Neural progenitor cell (in vitro differentiated cells): ENCODE data around the gene ZFHX3. TPM values are rescaled to one million over a fixed set of nuclear protein-coding genes. Genes with fewer than 3 reads are reported as not detected.

Experiments
- DNase-seq: peaks from one replicate; pipeline ENCODE4 v3.0.0-alpha.2; 2016; ENCODE audit warnings: low spot score
- H2AFZ ChIP-seq: fragments of 200-600 bp; sonication (generic); replicated peaks from 2 replicates; pipeline ENCODE4 v1.6.1; 2016; ENCODE audit warnings: antibody characterized with exemption
- H3F3A ChIP-seq: fragments of 200-600 bp; sonication (generic); 2 replicates; pipeline ENCODE4 v1.6.1; 2016; ENCODE audit warnings: antibody characterized with exemption, low read depth
- H3K27ac ChIP-seq: fragments of 200-600 bp; sonication (generic); 2 replicates; pipeline ENCODE4 v1.5.1; 2016; ENCODE audit warnings: mild to moderate bottlenecking
- H3K27me3 ChIP-seq: fragments of 200-600 bp; sonication (generic); 2 replicates; pipeline ENCODE4 v1.6.1; 2016; ENCODE audit warnings: mild to moderate bottlenecking, moderate library complexity
- H3K36me3 ChIP-seq: fragments of 200-600 bp; sonication (generic); 2 replicates; pipeline ENCODE4 v1.5.1; 2016
- H3K4me1 ChIP-seq: fragments of 200-600 bp; sonication (generic); 2 replicates; pipeline ENCODE4 v1.6.1; 2016; ENCODE audit warnings: mixed run types
- H3K4me2 ChIP-seq: fragments of 200-600 bp; sonication (generic); 2 replicates; pipeline ENCODE4 v1.6.1; 2016
- H3K4me3 ChIP-seq: fragments of 200-600 bp; sonication (generic); 2 replicates; pipeline ENCODE4 v1.5.1; 2016
- H3K79me2 ChIP-seq: fragments of 200-600 bp; sonication (generic); 2 replicates; pipeline ENCODE4 v1.6.1; 2016; ENCODE audit warnings: low read depth
- H3K9ac ChIP-seq: fragments of 200-600 bp; sonication (generic); 2 replicates; pipeline ENCODE4 v1.6.1; 2016
- H3K9me3 ChIP-seq: fragments of 200-600 bp; sonication (generic); 2 replicates; pipeline ENCODE4 v1.5.1; 2016; ENCODE audit warnings: low read depth
- H4K20me1 ChIP-seq: fragments of 200-600 bp; sonication (generic); 2 replicates; pipeline ENCODE4 v1.6.1; 2016; ENCODE audit warnings: low read depth
- H3K27ac Mint-ChIP-seq: 3 replicates; pipeline ENCODE4 v1.8.0; 2021; ENCODE audit warnings: mixed read lengths
- H3K27me3 Mint-ChIP-seq: 2 replicates; pipeline ENCODE4 v1.8.0; 2022; ENCODE audit warnings: low read depth, mild to moderate bottlenecking, inconsistent platforms, moderate library complexity, mixed read lengths; ENCODE audit not compliant: insufficient read depth
- H3K36me3 Mint-ChIP-seq: 3 replicates; pipeline ENCODE4 v1.8.0; 2021; ENCODE audit warnings: mixed read lengths
- H3K4me1 Mint-ChIP-seq: 3 replicates; pipeline ENCODE4 v1.8.0; 2021; ENCODE audit warnings: mixed read lengths
- H3K4me3 Mint-ChIP-seq: 3 replicates; pipeline ENCODE4 v1.8.0; 2021; ENCODE audit warnings: mild to moderate bottlenecking, moderate library complexity, mixed read lengths
- H3K9me3 Mint-ChIP-seq: 3 replicates; pipeline ENCODE4 v1.8.0; 2020; ENCODE audit warnings: mixed read lengths
- EZH2 ChIP-seq: fragments of 200-600 bp; sonication (generic); IDR thresholded peaks from 2 replicates; pipeline ENCODE4 v1.6.1; 2017; ENCODE audit warnings: antibody characterized with exemption, mild to moderate bottlenecking, moderate library complexity
- EZH2phosphoT487 ChIP-seq: fragments of 200-600 bp; sonication (generic); IDR thresholded peaks from 2 replicates; pipeline ENCODE4 v1.6.1; 2017; ENCODE audit warnings: antibody characterized with exemption
- total RNA-seq: library from RNA; depleted of rRNA; stranded (reverse); fragments of >200 nt; gene quantifications from 2 replicates; pipeline ENCODE4 v1.2.3, GENCODE V29; 2015; ENCODE audit warnings: low replicate concordance
- TF ChIP-seq, protein P1 (sequence below): fragments of 200-600 bp; sonication (generic); IDR thresholded peaks from 2 replicates; pipeline ENCODE4 v1.5.1; 2017; ENCODE audit warnings: antibody characterized with exemption, mild to moderate bottlenecking

ZFHX3 gene
- total RNA-seq, 1 donor from 2014 or later, result 2.4 TPM

DNA sequence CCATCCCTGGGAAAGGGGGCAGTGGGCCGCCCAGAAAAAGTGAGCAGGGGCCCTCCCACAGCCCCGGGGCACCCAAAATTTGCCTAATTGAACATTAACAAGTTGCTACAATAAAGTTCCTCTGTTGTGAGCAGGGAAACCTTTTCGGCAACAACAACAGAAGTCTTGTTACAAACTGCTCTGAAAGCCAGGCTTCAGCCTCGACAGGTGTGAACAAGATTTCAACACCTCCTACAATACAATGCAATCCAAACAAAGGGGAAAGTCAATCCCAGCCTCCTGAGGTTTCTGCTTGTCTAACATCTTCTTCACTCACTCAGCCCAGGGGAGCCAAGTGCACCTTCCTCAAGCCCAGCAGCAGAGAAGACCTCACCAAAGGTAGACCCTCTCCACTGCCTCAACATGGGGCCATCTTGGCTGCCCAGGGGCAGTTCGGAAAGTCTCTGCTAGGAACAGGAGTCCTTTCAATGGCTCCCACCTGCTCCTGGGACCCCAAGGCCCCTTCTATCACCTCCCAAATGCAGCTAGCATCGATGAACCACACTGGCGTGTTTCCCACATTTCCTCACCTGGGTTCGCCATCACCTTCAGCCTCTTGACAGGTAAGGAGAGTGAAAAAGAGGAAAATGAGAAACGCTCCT is 19.1 kb downstream of the ZFHX3 start:
- Histone ChIP-seq H3K9me3 (no peaks in the 10 kb centered on the region), H3K36me3 (no peaks in the 10 kb centered on the region), H3K79me2 (no peaks in the 10 kb centered on the region), H3K4me2 (no peak overlapping the region), H3F3A (peaks cover 31% of the 10 kb centered on the region), H3K27ac (no peak overlapping the region), H3K9ac (no peak overlapping the region), H4K20me1 (peaks cover 77% of the 10 kb centered on the region), H2AFZ (no peak overlapping the region), H3K27me3 (peaks cover 91% of the 10 kb centered on the region), H3K4me3 (no peak overlapping the region), H3K4me1 (peaks cover 30% of the 10 kb centered on the region)
- H3K9me3 Mint-ChIP-seq, result no peaks in the 10 kb centered on the region
- peaks cover 4% of the 10 kb centered on the region for H3K36me3 Mint-ChIP-seq
- no peak overlapping the region for H3K4me3 Mint-ChIP-seq
- no peak for TF ChIP-seq EZH2
- TF ChIP-seq, protein P1, sequence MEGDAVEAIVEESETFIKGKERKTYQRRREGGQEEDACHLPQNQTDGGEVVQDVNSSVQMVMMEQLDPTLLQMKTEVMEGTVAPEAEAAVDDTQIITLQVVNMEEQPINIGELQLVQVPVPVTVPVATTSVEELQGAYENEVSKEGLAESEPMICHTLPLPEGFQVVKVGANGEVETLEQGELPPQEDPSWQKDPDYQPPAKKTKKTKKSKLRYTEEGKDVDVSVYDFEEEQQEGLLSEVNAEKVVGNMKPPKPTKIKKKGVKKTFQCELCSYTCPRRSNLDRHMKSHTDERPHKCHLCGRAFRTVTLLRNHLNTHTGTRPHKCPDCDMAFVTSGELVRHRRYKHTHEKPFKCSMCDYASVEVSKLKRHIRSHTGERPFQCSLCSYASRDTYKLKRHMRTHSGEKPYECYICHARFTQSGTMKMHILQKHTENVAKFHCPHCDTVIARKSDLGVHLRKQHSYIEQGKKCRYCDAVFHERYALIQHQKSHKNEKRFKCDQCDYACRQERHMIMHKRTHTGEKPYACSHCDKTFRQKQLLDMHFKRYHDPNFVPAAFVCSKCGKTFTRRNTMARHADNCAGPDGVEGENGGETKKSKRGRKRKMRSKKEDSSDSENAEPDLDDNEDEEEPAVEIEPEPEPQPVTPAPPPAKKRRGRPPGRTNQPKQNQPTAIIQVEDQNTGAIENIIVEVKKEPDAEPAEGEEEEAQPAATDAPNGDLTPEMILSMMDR, result no peak
- no peak for TF ChIP-seq EZH2phosphoT487
- peak overlapping the region; percentile 89 for H3K27ac Mint-ChIP-seq
- no peak for DNase-seq
- peaks cover 80% of the 10 kb centered on the region for H3K4me1 Mint-ChIP-seq
- peaks cover 2% of the 10 kb centered on the region for H3K27me3 Mint-ChIP-seq

DNA sequence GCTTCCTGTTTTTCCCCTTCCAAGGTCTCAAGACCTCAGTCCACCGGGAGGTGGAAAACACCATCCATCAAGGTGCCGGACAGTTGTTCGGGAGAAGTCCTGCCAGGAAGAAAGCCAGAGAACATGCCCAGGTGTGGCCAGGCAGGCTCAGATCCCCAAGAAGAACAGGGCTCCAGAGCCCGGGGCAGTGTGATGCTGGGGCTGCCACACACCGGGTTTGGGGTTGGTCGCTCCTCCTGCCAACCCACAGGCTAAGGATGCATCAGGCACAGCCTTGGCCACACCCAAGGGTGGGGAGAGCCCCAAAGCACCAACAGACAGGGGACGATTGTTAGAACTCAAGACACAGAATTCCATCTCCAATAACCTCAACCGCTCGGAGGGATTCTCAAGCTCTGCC is 19.7 kb downstream of the ZFHX3 start:
- Histone ChIP-seq H3F3A (peaks cover 26% of the 10 kb centered on the region), H2AFZ (no peak overlapping the region), H3K9me3 (no peaks in the 10 kb centered on the region), H4K20me1 (peaks cover 73% of the 10 kb centered on the region), H3K27ac (no peak overlapping the region), H3K36me3 (no peaks in the 10 kb centered on the region), H3K4me1 (peaks cover 26% of the 10 kb centered on the region), H3K4me2 (no peak overlapping the region), H3K27me3 (peaks cover 90% of the 10 kb centered on the region), H3K79me2 (no peaks in the 10 kb centered on the region), H3K9ac (no peak overlapping the region), H3K4me3 (no peak overlapping the region)
- Mint-ChIP-seq H3K27me3 (peaks cover 2% of the 10 kb centered on the region), H3K4me3 (no peak overlapping the region), H3K27ac (peak overlapping the region; percentile 87), H3K36me3 (peaks cover 4% of the 10 kb centered on the region), H3K4me1 (peaks cover 80% of the 10 kb centered on the region), H3K9me3 (no peaks in the 10 kb centered on the region)
- DNase-seq, result no peak
- no peak for TF ChIP-seq EZH2
- TF ChIP-seq, protein P1, result no peak
- TF ChIP-seq EZH2phosphoT487, result no peak

DNA sequence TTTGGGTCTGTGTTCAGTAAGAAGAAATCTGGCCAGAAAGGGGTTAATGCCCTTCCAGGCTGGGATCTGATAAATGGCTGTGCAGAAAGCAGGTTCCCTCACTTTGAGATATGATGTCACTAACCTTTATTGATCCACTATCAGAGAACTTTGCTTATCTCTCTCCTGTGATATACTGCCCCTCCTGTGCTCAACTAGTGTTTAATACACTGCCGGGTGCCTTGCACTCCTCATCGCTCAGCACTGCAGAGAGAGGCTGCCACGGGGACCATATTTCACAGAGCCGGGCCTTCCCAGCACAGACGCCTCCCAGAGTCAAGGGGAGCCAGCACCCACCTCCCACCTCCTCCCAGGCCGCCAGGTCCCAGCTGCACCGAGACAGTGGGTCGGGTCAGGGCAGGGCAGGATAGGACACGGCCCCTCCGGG is 20.2 kb downstream of the ZFHX3 start:
- peak overlapping the region; percentile 87 for H3K27ac Mint-ChIP-seq

More for the DNA sequence above, 20.2 kb downstream of the ZFHX3 start:
- Mint-ChIP-seq H3K27me3 (no peaks in the 10 kb centered on the region), H3K4me3 (no peak overlapping the region), H3K4me1 (peaks cover 76% of the 10 kb centered on the region), H3K36me3 (peaks cover 4% of the 10 kb centered on the region), H3K9me3 (no peaks in the 10 kb centered on the region)
- Histone ChIP-seq H3K9ac (no peak overlapping the region), H3F3A (peaks cover 20% of the 10 kb centered on the region), H3K4me3 (no peak overlapping the region), H3K4me2 (no peak overlapping the region), H3K36me3 (no peaks in the 10 kb centered on the region), H3K4me1 (peaks cover 22% of the 10 kb centered on the region), H3K27me3 (peaks cover 89% of the 10 kb centered on the region), H4K20me1 (peaks cover 71% of the 10 kb centered on the region), H3K79me2 (no peaks in the 10 kb centered on the region), H2AFZ (no peak overlapping the region), H3K9me3 (no peaks in the 10 kb centered on the region), H3K27ac (no peak overlapping the region)
- no peak for TF ChIP-seq EZH2
- no peak for TF ChIP-seq EZH2phosphoT487
- TF ChIP-seq, protein P1, result no peak
- DNase-seq, result no peak
